Measurements from ENCODE around the gene PRSS12. TPM values are rescaled to one million over a fixed set of nuclear protein-coding genes. Genes with fewer than 3 reads are reported as not detected.
"Not testable (repeated sequence)": the region's sequence is repeated elsewhere in the genome, so short reads cannot be mapped to it uniquely, and the experiment has no call there.

Gene PRSS12
- total RNA-seq = not detected

- peak; percentile 59 for DNase-seq
- CTCF ChIA-PET = interaction anchor here (0.8 to 2.5 kb wide), 4 partner anchors 8 to 72 kb away, joined by 5 to 8 read pairs (median 6); no protein-coding TSS in a partner anchor
- Mint-ChIP-seq H3K9me3 (no peaks in the 10 kb centered on the region), H3K27ac (no peak within 1 kb of the TSS), H3K27me3 (peaks cover 70% of the 10 kb centered on the region), H3K36me3 (ENCODE audit: low read depth) (peaks cover 3% of the 10 kb centered on the region), H3K4me3 (peak within 1 kb of the TSS; percentile 63), H3K4me1 (peaks cover 10% of the 10 kb centered on the region)
- POLR2A ChIA-PET = no interaction called here
Measured at GRCh38 chr4:118352843-118353533, at the start of gene PRSS12. PRSS12 (minus strand) TSS chr4:118353003; CDS start chr4:118352720, 283 bp downstream.

GRCh38 chr4:118400356-118400755, 47.6 kb upstream of the PRSS12 start:
- ChIA-PET POLR2A (no interaction called here), CTCF (no interaction called here)
- no peak overlapping the region for H3K27ac Mint-ChIP-seq
- no peaks in the 10 kb centered on the region for H3K36me3 Mint-ChIP-seq (ENCODE audit: low read depth)
- no peak overlapping the region for H3K4me3 Mint-ChIP-seq
- peaks cover 7% of the 10 kb centered on the region for H3K27me3 Mint-ChIP-seq
- peaks cover 8% of the 10 kb centered on the region for H3K4me1 Mint-ChIP-seq
- H3K9me3 Mint-ChIP-seq = no peaks in the 10 kb centered on the region
- DNase-seq = no peak

GRCh38 chr4:118399883-118400282, 47.1 kb upstream of the PRSS12 start:
- H3K4me3 Mint-ChIP-seq; H3K4me1 Mint-ChIP-seq; H3K9me3 Mint-ChIP-seq; H3K36me3 Mint-ChIP-seq (ENCODE audit: low read depth); POLR2A ChIA-PET; CTCF ChIA-PET; DNase-seq; H3K27me3 Mint-ChIP-seq; H3K27ac Mint-ChIP-seq: not testable (repeated sequence)

GRCh38 chr4:118398226-118399090, 45.7 kb upstream of the PRSS12 start:
- peaks cover 5% of the 10 kb centered on the region for H3K27me3 Mint-ChIP-seq

GRCh38 chr4:118397623-118397979, 44.8 kb upstream of the PRSS12 start:
- peaks cover 2% of the 10 kb centered on the region for H3K9me3 Mint-ChIP-seq
- H3K27ac Mint-ChIP-seq = no peak overlapping the region
- ChIA-PET CTCF (no interaction called here), POLR2A (no interaction called here)
- no peak overlapping the region for H3K4me3 Mint-ChIP-seq
- no peaks in the 10 kb centered on the region for H3K36me3 Mint-ChIP-seq (ENCODE audit: low read depth)
- no peak for DNase-seq
- H3K4me1 Mint-ChIP-seq = peaks cover 8% of the 10 kb centered on the region
- peaks cover 5% of the 10 kb centered on the region for H3K27me3 Mint-ChIP-seq

More at GRCh38 chr4:118398226-118399090, 45.7 kb upstream of the PRSS12 start:
- Mint-ChIP-seq H3K27ac (no peak overlapping the region), H3K4me3 (no peak overlapping the region), H3K36me3 (ENCODE audit: low read depth) (no peaks in the 10 kb centered on the region), H3K9me3 (no peaks in the 10 kb centered on the region), H3K4me1 (peaks cover 8% of the 10 kb centered on the region)
- POLR2A ChIA-PET = no interaction called here
- no peak for DNase-seq
- CTCF ChIA-PET = no interaction called here

- Mint-ChIP-seq H3K4me3 (no peak overlapping the region), H3K9me3 (peaks cover 3% of the 10 kb centered on the region), H3K4me1 (peaks cover 8% of the 10 kb centered on the region), H3K27ac (no peak overlapping the region), H3K27me3 (peaks cover 5% of the 10 kb centered on the region), H3K36me3 (ENCODE audit: low read depth) (no peaks in the 10 kb centered on the region)
- CTCF ChIA-PET = no interaction called here
- POLR2A ChIA-PET = no interaction called here
- DNase-seq = no peak
Measured at GRCh38 chr4:118396881-118397622, 44.2 kb upstream of the PRSS12 start.

GRCh38 chr4:118395057-118395644, 42.3 kb upstream of the PRSS12 start:
- no peak for DNase-seq
- Mint-ChIP-seq H3K4me1 (peaks cover 8% of the 10 kb centered on the region), H3K27ac (no peak overlapping the region), H3K36me3 (ENCODE audit: low read depth) (no peaks in the 10 kb centered on the region), H3K9me3 (peaks cover 4% of the 10 kb centered on the region), H3K4me3 (no peak overlapping the region), H3K27me3 (no peaks in the 10 kb centered on the region)
- CTCF ChIA-PET = no interaction called here
- POLR2A ChIA-PET = no interaction called here

GRCh38 chr4:118392509-118392908, 39.7 kb upstream of the PRSS12 start:
- H3K9me3 Mint-ChIP-seq; H3K4me3 Mint-ChIP-seq; H3K27ac Mint-ChIP-seq; H3K4me1 Mint-ChIP-seq; POLR2A ChIA-PET; H3K27me3 Mint-ChIP-seq; H3K36me3 Mint-ChIP-seq (ENCODE audit: low read depth); CTCF ChIA-PET; DNase-seq: not testable (repeated sequence)

- ChIA-PET POLR2A (no interaction called here), CTCF (no interaction called here)
- Mint-ChIP-seq H3K9me3 (peaks cover 4% of the 10 kb centered on the region), H3K27ac (no peak overlapping the region), H3K36me3 (ENCODE audit: low read depth) (peaks cover 2% of the 10 kb centered on the region), H3K27me3 (no peaks in the 10 kb centered on the region), H3K4me1 (no peaks in the 10 kb centered on the region), H3K4me3 (no peak overlapping the region)
- no peak for DNase-seq
Measured at GRCh38 chr4:118390121-118390520, 37.3 kb upstream of the PRSS12 start.

GRCh38 chr4:118389721-118390120, 36.9 kb upstream of the PRSS12 start:
- CTCF ChIA-PET = no interaction called here
- H3K4me3 Mint-ChIP-seq = no peak overlapping the region
- H3K9me3 Mint-ChIP-seq = peaks cover 4% of the 10 kb centered on the region
- no peak overlapping the region for H3K27ac Mint-ChIP-seq
- no peaks in the 10 kb centered on the region for H3K27me3 Mint-ChIP-seq
- peaks cover 2% of the 10 kb centered on the region for H3K36me3 Mint-ChIP-seq (ENCODE audit: low read depth)
- no peaks in the 10 kb centered on the region for H3K4me1 Mint-ChIP-seq
- DNase-seq = no peak
- POLR2A ChIA-PET = no interaction called here

GRCh38 chr4:118388606-118389005, 35.8 kb upstream of the PRSS12 start:
- POLR2A ChIA-PET = no interaction called here
- no peaks in the 10 kb centered on the region for H3K4me1 Mint-ChIP-seq
- peaks cover 2% of the 10 kb centered on the region for H3K36me3 Mint-ChIP-seq (ENCODE audit: low read depth)
- CTCF ChIA-PET = interaction anchor here (0.6 kb wide), 1 partner anchor 586 kb away, joined by 3 read pairs; no protein-coding TSS in a partner anchor
- H3K27ac Mint-ChIP-seq = no peak overlapping the region
- no peak for DNase-seq
- peaks cover 4% of the 10 kb centered on the region for H3K9me3 Mint-ChIP-seq
- peaks cover 2% of the 10 kb centered on the region for H3K27me3 Mint-ChIP-seq
- H3K4me3 Mint-ChIP-seq = no peak overlapping the region

GRCh38 chr4:118381902-118382301, 29.1 kb upstream of the PRSS12 start:
- H3K27me3 Mint-ChIP-seq = peaks cover 12% of the 10 kb centered on the region
- CTCF ChIA-PET = no interaction called here
- H3K27ac Mint-ChIP-seq = no peak overlapping the region

More at GRCh38 chr4:118381902-118382301, 29.1 kb upstream of the PRSS12 start:
- Mint-ChIP-seq H3K4me1 (no peaks in the 10 kb centered on the region), H3K36me3 (ENCODE audit: low read depth) (peaks cover 2% of the 10 kb centered on the region), H3K9me3 (no peaks in the 10 kb centered on the region), H3K4me3 (no peak overlapping the region)
- POLR2A ChIA-PET = no interaction called here
- no peak for DNase-seq
